NCI-H1694 treated with DMSO at 0.1 percent for 48 hours (cell line): Measurements from ENCODE around the gene DENND1C.
"Not testable (repeated sequence)": the region's sequence is repeated elsewhere in the genome, so short reads cannot be mapped to it uniquely, and the experiment has no call there.

Source experiments
- DNase-seq: peaks from one replicate; lab custom pipeline; 2025; lab: John Stamatoyannopoulos, UW

DENND1C gene

GRCh38 chr19:6509118-6509971, 27.8 kb upstream of the DENND1C start:
- DNase-seq = no peak

GRCh38 chr19:6508028-6508771, 26.6 kb upstream of the DENND1C start:
- not testable (repeated sequence) for DNase-seq

GRCh38 chr19:6503407-6504201, 22.0 kb upstream of the DENND1C start:
- DNase-seq = no peak

- DNase-seq = no peak
These were observed 20.4 kb upstream of the DENND1C start, which contains the start of gene TUBB4A for GRCh38 chr19:6501740-6502648. TSS of gene TUBB4A (minus strand) at chr19:6502309. CDS start at chr19:6502212, 97 bp downstream.

- no peak for DNase-seq
These were observed 19.5 kb upstream of the DENND1C start for GRCh38 chr19:6500837-6501739.

GRCh38 chr19:6499052-6499790, 17.6 kb upstream of the DENND1C start:
- no peak for DNase-seq

GRCh38 chr19:6498294-6499036, 16.9 kb upstream of the DENND1C start:
- peak; percentile 3 for DNase-seq

GRCh38 chr19:6495947-6496346, 14.4 kb upstream of the DENND1C start:
- no peak for DNase-seq

GRCh38 chr19:6494438-6495036, 12.9 kb upstream of the DENND1C start:
- DNase-seq = no peak

- no peak for DNase-seq
These were observed 10.4 kb upstream of the DENND1C start for GRCh38 chr19:6491802-6492592.

GRCh38 chr19:6490134-6490533, 8.5 kb upstream of the DENND1C start:
- no peak for DNase-seq

- no peak for DNase-seq
These were observed 7.9 kb upstream of the DENND1C start for GRCh38 chr19:6489278-6490061.

GRCh38 chr19:6484831-6485230, 3.2 kb upstream of the DENND1C start:
- no peak for DNase-seq

- DNase-seq = no peak
These were observed 2.6 kb upstream of the DENND1C start for GRCh38 chr19:6484230-6484629.

GRCh38 chr19:6483235-6483634, 1.6 kb upstream of the DENND1C start:
- no peak for DNase-seq

GRCh38 chr19:6482343-6482686, 728 bp upstream of the DENND1C start:
- no peak for DNase-seq
